ENCODE measurements around the gene ALDH3B2. TPM values are rescaled to one million over a fixed set of nuclear protein-coding genes. Genes with fewer than 3 reads are reported as not detected.

ALDH3B2 gene
- total RNA-seq, 1 experiment from 2014 or later, result not detected

DNA sequence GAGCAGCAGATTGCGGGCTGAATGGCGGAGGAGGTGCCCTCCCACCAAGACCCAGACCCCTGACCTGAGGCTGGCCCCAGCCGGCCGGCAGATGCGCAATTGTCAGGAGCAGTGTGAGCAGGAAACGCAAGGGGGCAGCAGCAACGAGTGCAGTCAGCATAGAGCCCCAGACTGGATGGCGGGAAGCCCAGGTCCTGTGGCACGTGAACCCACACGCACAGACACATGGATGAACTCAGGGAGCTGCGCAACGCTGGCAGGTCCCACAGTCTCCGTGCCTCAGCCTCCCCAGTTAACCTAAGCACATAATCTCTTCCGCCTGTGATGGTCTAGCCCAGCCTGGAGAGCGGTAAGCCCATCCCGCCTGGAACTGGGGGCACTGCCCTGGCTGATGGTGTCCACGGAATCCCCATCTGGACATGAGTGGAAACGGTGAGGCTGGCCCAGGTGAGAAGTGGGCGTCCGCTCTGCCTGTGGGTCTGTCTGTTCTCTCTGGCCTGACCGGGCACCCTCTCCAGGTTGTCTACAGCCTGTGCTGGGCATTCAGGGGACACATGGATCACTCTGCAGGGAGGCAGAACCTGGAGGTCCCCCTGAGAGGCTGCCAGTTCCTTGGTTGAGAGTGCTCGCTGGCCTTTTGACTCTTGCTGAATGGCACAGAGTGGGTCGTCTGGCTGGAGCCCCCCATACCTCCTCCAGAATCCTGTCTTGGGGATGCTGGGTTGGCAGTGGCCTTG is 34.2 kb downstream of the ALDH3B2 start (continued):
- TF ChIP-seq EZH2 (IDR thresholded peaks at IDR 0.05) (no peak), CEBPB (IDR thresholded peaks at IDR 0.05; ENCODE audit: low read depth) (no peak), YY1 (IDR thresholded peaks at IDR 0.05; ENCODE audit: extremely low read depth, insufficient replicate concordance, low read depth, low read length) (no peak), JUND (IDR thresholded peaks at IDR 0.05) (no peak)
- TF ChIP-seq, protein P1, sequence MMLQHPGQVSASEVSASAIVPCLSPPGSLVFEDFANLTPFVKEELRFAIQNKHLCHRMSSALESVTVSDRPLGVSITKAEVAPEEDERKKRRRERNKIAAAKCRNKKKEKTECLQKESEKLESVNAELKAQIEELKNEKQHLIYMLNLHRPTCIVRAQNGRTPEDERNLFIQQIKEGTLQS (IDR thresholded peaks at IDR 0.05), result no peak

DNA sequence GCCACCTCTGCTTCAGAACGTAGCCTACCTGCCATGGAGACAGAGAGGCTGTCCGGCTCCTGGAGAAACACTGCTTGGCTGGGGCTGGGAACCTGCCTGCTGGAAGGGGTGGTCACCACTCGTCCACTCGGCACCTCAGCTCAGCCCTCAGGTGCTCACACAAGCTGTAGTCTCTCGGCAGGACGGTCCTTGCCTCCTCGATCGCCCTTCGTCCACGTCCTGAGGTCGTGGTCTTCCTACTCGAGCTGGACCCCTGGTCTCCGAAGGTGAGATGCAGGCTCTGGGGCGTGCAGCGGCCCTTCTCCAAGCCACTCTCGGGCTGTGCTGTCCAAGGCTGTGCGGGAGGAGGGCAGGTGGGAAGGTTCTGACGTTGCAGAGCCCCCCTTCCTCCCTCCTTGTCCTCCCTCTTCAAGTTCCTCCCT is 35.0 kb downstream of the ALDH3B2 start, which contains the start of gene TBX10:
TSS of gene TBX10 (minus strand) at position 326 of the 422 bp plus-strand sequence. CDS start at position 35, 291 bp downstream.
- DNase-seq (ENCODE audit: low read depth, low spot score) (no peak), ATAC-seq (no peak)
- ChIA-PET POLR2A (no interaction called here), RAD21 (ENCODE audit: low non-redundant PET in 1 of 2, low total read pairs in 2 of 2, uncharacterized antibody in 2 of 2, unreplicated experiment in 2 of 2) (no interaction called here), CTCF (interaction anchor here (3.6 kb wide), 1 partner anchor 9 kb away, joined by 10 read pairs; the partner anchor contains the start of gene NUDT8)
- Histone ChIP-seq H3K27me3 (ENCODE audit: insufficient read depth, low read length) (no peaks in the 10 kb centered on the region), H3K4me2 (ENCODE audit: low read length) (no peak within 1 kb of the TSS), H2AFZ (ENCODE audit: low read depth, low read length, poor library complexity, severe bottlenecking) (no peak within 1 kb of the TSS), H3K79me2 (ENCODE audit: insufficient read depth, low read length) (no peaks in the 10 kb centered on the region), H4K20me1 (ENCODE audit: insufficient read depth) (no peaks in the 10 kb centered on the region), H3K9ac (ENCODE audit: low read length) (no peak within 1 kb of the TSS), H3K9me2 (ENCODE audit: insufficient read depth) (no peaks in the 10 kb centered on the region), H3K4me1 (ENCODE audit: control insufficient read depth in 1 of 2, insufficient read depth in 2 of 2, low read length in 2 of 2) (no peaks in the 10 kb centered on the region), H3K36me3 (ENCODE audit: control insufficient read depth in 1 of 2, insufficient read depth in 2 of 2, low read length in 2 of 2) (no peaks in the 10 kb centered on the region), H3K9me3 (ENCODE audit: control insufficient read depth in 1 of 2, insufficient read depth in 1 of 2, low read depth in 1 of 2, low read length in 2 of 2) (no peaks in the 10 kb centered on the region; a peak in 2 of 4 replicates), H3K4me3 (replicated peaks in 1 of 2; ENCODE audit: low read depth in 1 of 2, low read length in 2 of 2) (no peak within 1 kb of the TSS), H3K27ac (ENCODE audit: low read depth, low read length) (no peak within 1 kb of the TSS)
- BruUV-seq (replicated peaks), result no TSS peak
- TF ChIP-seq CEBPB (IDR thresholded peaks at IDR 0.05; ENCODE audit: low read depth), result no peak
- TF ChIP-seq SP1 (IDR thresholded peaks at IDR 0.05; ENCODE audit: low read depth), result no peak
- TF ChIP-seq CBX3 (IDR thresholded peaks at IDR 0.05; ENCODE audit: low read depth), result no peak
- TF ChIP-seq, protein P2, sequence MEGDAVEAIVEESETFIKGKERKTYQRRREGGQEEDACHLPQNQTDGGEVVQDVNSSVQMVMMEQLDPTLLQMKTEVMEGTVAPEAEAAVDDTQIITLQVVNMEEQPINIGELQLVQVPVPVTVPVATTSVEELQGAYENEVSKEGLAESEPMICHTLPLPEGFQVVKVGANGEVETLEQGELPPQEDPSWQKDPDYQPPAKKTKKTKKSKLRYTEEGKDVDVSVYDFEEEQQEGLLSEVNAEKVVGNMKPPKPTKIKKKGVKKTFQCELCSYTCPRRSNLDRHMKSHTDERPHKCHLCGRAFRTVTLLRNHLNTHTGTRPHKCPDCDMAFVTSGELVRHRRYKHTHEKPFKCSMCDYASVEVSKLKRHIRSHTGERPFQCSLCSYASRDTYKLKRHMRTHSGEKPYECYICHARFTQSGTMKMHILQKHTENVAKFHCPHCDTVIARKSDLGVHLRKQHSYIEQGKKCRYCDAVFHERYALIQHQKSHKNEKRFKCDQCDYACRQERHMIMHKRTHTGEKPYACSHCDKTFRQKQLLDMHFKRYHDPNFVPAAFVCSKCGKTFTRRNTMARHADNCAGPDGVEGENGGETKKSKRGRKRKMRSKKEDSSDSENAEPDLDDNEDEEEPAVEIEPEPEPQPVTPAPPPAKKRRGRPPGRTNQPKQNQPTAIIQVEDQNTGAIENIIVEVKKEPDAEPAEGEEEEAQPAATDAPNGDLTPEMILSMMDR (IDR thresholded peaks at IDR 0.05 in 2 of 3, conservative IDR thresholded peaks at IDR 0.05 in 1 of 3; ENCODE audit: borderline replicate concordance in 1 of 3, insufficient read depth in 1 of 3, low read depth in 2 of 3, low read length in 2 of 3), result no peak
- no peak for TF ChIP-seq FOSL1 (IDR thresholded peaks at IDR 0.05; ENCODE audit: low read depth)
- no peak for TF ChIP-seq EZH2 (IDR thresholded peaks at IDR 0.05)
- TF ChIP-seq ZFX (IDR thresholded peaks at IDR 0.05), result no peak
- no peak for TF ChIP-seq ZNF274 (IDR thresholded peaks at IDR 0.05; ENCODE audit: low read depth, low read length)
- TF ChIP-seq SRF (IDR thresholded peaks at IDR 0.05; ENCODE audit: low read depth), result no peak
- TF ChIP-seq EZH2phosphoT487 (IDR thresholded peaks at IDR 0.05; ENCODE audit: borderline replicate concordance), result no peak
- TF ChIP-seq, protein P3, sequence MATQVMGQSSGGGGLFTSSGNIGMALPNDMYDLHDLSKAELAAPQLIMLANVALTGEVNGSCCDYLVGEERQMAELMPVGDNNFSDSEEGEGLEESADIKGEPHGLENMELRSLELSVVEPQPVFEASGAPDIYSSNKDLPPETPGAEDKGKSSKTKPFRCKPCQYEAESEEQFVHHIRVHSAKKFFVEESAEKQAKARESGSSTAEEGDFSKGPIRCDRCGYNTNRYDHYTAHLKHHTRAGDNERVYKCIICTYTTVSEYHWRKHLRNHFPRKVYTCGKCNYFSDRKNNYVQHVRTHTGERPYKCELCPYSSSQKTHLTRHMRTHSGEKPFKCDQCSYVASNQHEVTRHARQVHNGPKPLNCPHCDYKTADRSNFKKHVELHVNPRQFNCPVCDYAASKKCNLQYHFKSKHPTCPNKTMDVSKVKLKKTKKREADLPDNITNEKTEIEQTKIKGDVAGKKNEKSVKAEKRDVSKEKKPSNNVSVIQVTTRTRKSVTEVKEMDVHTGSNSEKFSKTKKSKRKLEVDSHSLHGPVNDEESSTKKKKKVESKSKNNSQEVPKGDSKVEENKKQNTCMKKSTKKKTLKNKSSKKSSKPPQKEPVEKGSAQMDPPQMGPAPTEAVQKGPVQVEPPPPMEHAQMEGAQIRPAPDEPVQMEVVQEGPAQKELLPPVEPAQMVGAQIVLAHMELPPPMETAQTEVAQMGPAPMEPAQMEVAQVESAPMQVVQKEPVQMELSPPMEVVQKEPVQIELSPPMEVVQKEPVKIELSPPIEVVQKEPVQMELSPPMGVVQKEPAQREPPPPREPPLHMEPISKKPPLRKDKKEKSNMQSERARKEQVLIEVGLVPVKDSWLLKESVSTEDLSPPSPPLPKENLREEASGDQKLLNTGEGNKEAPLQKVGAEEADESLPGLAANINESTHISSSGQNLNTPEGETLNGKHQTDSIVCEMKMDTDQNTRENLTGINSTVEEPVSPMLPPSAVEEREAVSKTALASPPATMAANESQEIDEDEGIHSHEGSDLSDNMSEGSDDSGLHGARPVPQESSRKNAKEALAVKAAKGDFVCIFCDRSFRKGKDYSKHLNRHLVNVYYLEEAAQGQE (IDR thresholded peaks at IDR 0.05; ENCODE audit: low read depth), result no peak
- TF ChIP-seq POLR2AphosphoS5 (IDR thresholded peaks at IDR 0.05; ENCODE audit: low read depth, low read length), result no peak
- TF ChIP-seq SIN3A (IDR thresholded peaks at IDR 0.05; ENCODE audit: low read depth), result no peak
- no peak for TF ChIP-seq EGR1 (IDR thresholded peaks at IDR 0.05; ENCODE audit: low read depth)
- no peak for TF ChIP-seq ELF1 (IDR thresholded peaks at IDR 0.05; ENCODE audit: borderline replicate concordance, low read depth)
- no peak for TF ChIP-seq JUND (IDR thresholded peaks at IDR 0.05)
- TF ChIP-seq, protein P1 (IDR thresholded peaks at IDR 0.05), result no peak
- no peak for TF ChIP-seq YY1 (IDR thresholded peaks at IDR 0.05; ENCODE audit: extremely low read depth, insufficient replicate concordance, low read depth, low read length)
- TF ChIP-seq, protein P4, sequence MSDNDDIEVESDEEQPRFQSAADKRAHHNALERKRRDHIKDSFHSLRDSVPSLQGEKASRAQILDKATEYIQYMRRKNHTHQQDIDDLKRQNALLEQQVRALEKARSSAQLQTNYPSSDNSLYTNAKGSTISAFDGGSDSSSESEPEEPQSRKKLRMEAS (IDR thresholded peaks at IDR 0.05), result no peak
- no peak for TF ChIP-seq RAD21 (IDR thresholded peaks at IDR 0.05; ENCODE audit: low read depth)
- intact Hi-C loops (cut with micrococcal nuclease), result loop anchor here (10.0 kb wide), 1 partner anchor 75 kb away; no protein-coding TSS in a partner anchor

Data from HCT116 (cell line).